UCSD-AML1 (cell line): ENCODE measurements around the gene SMPD1.
"Not testable (repeated sequence)": the region's sequence is repeated elsewhere in the genome, so short reads cannot be mapped to it uniquely, and the experiment has no call there.

Source experiments
- DNase-seq: peaks from one replicate; lab custom pipeline; 2025; ENCODE audit not compliant: unreplicated experiment; lab: John Stamatoyannopoulos, UW

The SMPD1 gene

DNA sequence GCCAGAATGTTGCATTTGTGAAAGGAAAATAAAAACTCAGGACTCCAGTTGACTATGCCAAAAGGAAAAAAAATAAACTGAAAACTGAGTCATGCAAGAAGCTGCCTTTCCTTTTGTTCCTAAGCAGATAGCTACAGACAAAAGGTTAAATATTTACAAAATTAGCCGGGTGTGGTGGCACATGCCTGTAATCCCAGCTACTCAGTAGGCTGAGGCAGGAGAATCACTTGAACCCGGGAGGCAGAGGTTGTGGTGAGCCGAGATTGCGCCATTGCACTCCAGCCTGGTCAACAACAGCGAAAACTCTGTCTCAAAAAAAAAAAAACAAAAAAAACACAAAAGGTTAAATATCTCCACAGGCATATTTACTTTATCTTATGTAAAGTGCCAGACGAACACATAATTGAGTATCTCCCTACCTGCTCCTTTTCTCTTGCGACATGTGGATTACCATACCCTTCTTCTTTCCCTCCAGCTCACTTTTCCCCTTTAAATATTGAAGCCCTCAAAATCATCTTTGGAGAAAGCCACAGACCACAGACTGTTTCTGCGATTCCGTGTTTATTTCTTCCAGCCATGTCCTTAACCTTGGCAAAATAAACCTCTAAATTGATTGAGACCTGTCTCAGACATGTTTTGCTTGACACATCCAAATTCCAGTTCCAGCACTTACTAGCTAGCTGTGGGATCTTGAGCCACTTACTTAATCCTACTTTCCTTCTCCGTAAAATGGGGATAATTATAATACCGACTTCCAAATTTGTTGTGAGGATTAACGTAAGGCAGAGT is 2.3 kb upstream of the SMPD1 start:
- DNase-seq = no peak

DNA sequence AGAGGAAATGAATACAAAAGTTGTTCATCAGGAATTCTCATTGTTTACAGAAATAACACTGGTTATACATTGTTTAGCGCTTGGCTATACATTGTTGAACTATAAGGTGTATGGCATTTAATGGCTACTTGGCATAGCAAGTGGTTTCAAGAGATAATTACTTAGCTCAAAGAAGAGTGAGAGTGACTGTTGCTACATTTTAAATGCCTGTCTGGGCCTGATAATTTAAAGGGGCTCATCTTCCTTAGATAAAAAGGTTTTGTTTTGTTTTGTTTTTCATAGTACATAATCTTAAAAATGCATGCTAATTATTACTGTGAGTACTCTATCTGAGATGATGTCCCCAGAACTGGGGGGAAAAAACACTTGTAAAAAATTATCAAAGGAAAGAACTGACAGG is 1.5 kb upstream of the SMPD1 start:
- no peak for DNase-seq

DNA sequence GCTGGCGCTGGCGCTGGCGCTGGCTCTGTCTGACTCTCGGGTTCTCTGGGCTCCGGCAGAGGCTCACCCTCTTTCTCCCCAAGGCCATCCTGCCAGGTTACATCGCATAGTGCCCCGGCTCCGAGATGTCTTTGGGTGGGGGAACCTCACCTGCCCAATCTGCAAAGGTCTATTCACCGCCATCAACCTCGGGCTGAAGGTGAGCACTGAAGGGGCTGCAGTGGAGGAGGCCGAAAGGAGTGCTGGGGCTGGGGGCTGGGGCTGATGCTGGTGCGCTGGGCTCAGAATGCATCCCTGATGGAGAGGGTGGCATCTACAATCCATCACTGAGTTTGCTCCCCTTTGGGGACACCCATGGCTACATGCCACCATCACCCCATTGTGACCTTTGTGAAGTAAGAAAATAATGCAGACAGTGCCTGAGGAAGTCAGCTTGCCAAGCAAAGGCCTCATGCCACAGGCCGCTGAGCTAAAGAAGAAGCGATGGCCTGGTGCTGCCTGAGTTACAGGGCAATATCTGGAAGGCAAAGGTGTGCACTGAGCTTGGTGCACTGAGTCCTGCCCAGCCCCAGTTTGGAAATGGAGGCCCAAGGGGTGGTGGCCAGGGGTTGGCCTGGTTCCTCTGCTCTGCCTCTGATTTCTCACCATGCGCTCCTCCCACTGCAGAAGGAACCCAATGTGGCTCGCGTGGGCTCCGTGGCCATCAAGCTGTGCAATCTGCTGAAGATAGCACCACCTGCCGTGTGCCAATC is 620 bp downstream of the SMPD1 start:
- DNase-seq = no peak

DNA sequence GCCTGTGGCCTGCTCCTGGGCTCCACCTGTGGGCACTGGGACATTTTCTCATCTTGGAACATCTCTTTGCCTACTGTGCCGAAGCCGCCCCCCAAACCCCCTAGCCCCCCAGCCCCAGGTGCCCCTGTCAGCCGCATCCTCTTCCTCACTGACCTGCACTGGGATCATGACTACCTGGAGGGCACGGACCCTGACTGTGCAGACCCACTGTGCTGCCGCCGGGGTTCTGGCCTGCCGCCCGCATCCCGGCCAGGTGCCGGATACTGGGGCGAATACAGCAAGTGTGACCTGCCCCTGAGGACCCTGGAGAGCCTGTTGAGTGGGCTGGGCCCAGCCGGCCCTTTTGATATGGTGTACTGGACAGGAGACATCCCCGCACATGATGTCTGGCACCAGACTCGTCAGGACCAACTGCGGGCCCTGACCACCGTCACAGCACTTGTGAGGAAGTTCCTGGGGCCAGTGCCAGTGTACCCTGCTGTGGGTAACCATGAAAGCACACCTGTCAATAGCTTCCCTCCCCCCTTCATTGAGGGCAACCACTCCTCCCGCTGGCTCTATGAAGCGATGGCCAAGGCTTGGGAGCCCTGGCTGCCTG is 1.4 kb downstream of the SMPD1 start:
- DNase-seq = no peak

- not testable (repeated sequence) for DNase-seq
Measured at GRCh38 chr11:6392251-6392650, 2.0 kb downstream of the SMPD1 start.

GRCh38 chr11:6393989-6394670 is 3.9 kb downstream of the SMPD1 start:
- DNase-seq = no peak

DNA sequence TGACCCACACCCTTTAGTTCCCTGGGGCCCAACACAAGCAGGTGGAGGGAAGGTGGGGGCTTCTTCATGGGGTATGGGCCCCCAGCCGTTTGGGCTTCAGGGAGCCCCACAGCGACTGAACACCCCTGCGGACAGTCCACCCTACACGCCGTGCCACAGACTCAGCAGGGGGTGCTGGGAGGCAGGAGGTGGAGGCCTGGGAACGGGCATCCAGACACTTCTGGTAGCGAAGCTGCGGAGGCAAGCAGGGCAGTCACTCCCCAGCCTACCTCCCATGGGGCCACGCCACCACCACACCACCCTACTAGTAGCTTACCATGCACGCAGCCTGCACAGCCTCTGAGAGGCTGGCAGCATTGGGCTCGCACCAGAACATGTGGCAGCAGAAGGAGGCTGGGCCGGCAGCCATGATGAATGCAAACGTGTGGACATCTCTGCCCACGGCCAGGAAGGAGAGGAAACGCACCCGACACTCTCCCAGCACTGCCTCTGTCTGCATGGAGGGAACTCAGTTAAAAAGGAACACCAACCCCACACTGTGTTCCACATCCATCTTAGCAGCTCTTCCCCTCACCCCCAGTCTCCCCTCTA is 5.3 kb downstream of the SMPD1 start:
- no peak for DNase-seq

DNA sequence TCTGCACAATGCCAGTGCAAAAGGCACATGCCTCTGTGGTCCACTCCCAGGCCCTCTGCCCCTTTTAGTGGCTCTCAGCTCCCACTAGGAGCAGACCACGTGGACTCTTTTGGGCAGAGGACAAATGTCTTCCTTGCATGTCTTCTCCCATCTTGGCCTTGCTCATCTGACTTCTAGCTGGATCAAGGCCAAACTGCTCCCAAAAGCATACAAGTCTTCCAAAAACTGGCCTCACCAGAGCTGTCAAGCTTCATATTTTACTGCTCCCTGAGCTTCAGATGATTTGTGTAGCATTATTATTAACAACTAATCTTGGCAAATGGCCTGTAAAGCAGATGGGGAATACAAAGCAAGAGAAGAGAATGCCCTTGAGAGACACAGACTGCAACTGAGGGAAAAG is 6.9 kb downstream of the SMPD1 start:
- no peak for DNase-seq

DNA sequence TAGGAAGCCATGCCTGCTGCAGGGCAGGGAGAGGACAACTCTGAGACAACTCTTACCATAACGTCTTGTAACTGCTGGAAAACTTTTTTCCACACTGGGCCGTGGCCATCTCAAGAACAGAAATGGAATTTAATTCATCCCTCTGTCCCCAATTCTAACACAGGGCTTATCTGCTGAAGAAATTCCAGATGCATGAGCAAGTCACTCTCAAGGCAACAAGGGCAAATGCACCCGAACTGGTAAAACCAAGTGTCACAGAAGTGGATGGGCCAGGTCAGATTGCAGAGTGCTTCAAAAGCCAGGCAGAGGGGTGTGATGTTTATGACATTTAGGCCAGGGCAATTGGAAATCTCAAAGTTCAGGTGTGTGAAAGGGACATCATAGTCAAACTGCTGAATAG is 7.4 kb downstream of the SMPD1 start:
- DNase-seq = no peak

- DNase-seq = no peak
Measured at GRCh38 chr11:6400431-6401345, 10.4 kb downstream of the SMPD1 start.

- DNase-seq = no peak
Measured at GRCh38 chr11:6401464-6401863, 11.2 kb downstream of the SMPD1 start.

GRCh38 chr11:6402061-6402470 is 11.8 kb downstream of the SMPD1 start:
- no peak for DNase-seq

- DNase-seq = peak; percentile 44
Measured at GRCh38 chr11:6402561-6402981, 12.3 kb downstream of the SMPD1 start.

- no peak for DNase-seq
Measured at GRCh38 chr11:6403539-6403938, 13.3 kb downstream of the SMPD1 start.

- no peak for DNase-seq
Measured at GRCh38 chr11:6404342-6405051, 14.2 kb downstream of the SMPD1 start.

DNA sequence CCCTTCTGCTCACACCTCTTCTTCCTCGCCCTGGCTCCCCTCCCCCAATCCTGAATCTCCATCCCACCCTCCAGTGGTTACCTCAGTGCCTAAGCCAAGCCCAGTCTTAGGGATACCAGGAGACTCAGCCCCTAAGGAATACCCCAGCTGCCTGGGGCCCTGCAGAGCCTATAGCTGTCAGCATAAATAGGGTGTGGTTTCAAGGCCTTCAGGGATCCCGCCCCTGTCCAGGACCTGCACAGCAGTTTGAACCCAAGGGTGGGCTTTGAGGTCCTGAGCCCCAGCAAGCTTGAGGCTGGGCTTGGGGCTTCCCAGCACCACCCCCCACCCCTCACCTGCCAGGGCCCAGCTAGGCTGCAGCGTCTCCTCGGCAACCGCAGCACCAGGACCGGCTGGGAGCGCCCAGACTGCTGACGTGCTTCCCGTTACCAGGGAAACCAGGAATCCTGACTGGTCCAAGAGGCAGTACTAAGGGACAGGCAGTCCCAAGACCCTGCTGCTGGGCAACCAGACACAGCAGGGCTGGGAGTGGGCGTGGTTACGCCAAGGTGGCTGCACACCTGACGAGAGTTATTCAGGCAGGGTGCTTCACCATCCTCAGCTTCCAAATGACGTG is 14.9 kb downstream of the SMPD1 start:
- DNase-seq = no peak

DNA sequence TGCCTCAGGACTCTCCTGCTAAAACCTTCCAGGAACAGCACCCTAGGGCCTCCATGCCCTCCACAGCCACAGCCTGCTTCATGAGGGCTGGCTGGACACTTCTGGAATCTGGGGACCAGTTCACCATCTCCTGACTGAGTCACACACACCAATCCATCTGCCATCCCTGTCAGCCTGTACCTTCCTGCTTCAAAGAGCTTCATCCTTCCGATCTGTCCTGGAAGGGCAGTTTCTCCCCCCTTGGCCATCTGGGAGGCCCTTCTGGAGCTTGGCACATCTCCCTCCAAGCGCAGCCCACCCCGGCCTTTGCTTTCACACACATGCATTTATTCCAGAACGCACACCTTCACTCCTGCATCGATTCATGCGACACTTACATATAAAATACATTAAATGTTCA is 15.6 kb downstream of the SMPD1 start:
- DNase-seq = no peak

GRCh38 chr11:6406370-6406769 is 16.1 kb downstream of the SMPD1 start:
- no peak for DNase-seq
